IPS-NIHi7 (cell line): Measurements from ENCODE around the gene FAHD2A.
A peak's percentile ranks its signal among the peaks of the same experiment; 100 is the strongest.
"Not testable (repeated sequence)": the region's sequence is repeated elsewhere in the genome, so short reads cannot be mapped to it uniquely, and the experiment has no call there.

Experiments used
- DNase-seq: peaks from one replicate; pipeline ENCODE4 v3.0.0; 2012; ENCODE audit warnings: mixed read lengths; ENCODE audit errors: extremely low spot score

FAHD2A gene

GRCh38 chr2:95389245-95390119 lies 13.0 kb upstream of the FAHD2A start:
- peak; percentile 89 for DNase-seq

GRCh38 chr2:95390272-95390880 lies 12.1 kb upstream of the FAHD2A start:
- no peak for DNase-seq

- DNase-seq: no peak
Measured at GRCh38 chr2:95390881-95391321, 11.6 kb upstream of the FAHD2A start.

- peak; percentile 2 for DNase-seq
Measured at GRCh38 chr2:95391641-95392310, 10.7 kb upstream of the FAHD2A start.

- DNase-seq: no peak
Measured at GRCh38 chr2:95392320-95392719, 10.2 kb upstream of the FAHD2A start.

GRCh38 chr2:95392730-95393455 lies 9.6 kb upstream of the FAHD2A start:
- peak; percentile 40 for DNase-seq

GRCh38 chr2:95393901-95394300 lies 8.6 kb upstream of the FAHD2A start:
- peak; percentile 2 for DNase-seq

- no peak for DNase-seq
Measured at GRCh38 chr2:95399061-95399460, 3.4 kb upstream of the FAHD2A start.

- peak; percentile 2 for DNase-seq
Measured at GRCh38 chr2:95401480-95401879, 1.0 kb upstream of the FAHD2A start.

GRCh38 chr2:95402004-95402369 lies 521 bp upstream of the FAHD2A start:
- peak; percentile 12 for DNase-seq

- DNase-seq: not testable (repeated sequence)
Measured at GRCh38 chr2:95403204-95403721, 755 bp downstream of the FAHD2A start.

GRCh38 chr2:95403824-95404223 lies 1.3 kb downstream of the FAHD2A start:
- DNase-seq: not testable (repeated sequence)

GRCh38 chr2:95404676-95405075 lies 2.2 kb downstream of the FAHD2A start:
- peak; percentile 6 for DNase-seq

GRCh38 chr2:95411239-95411638 lies 8.7 kb downstream of the FAHD2A start:
- not testable (repeated sequence) for DNase-seq

- peak; percentile 56 for DNase-seq
Measured at GRCh38 chr2:95414015-95414594, 11.6 kb downstream of the FAHD2A start.

GRCh38 chr2:95415138-95415537 lies 12.6 kb downstream of the FAHD2A start:
- not testable (repeated sequence) for DNase-seq

- not testable (repeated sequence) for DNase-seq
Measured at GRCh38 chr2:95415561-95415960, 13.1 kb downstream of the FAHD2A start.

GRCh38 chr2:95427196-95427867 lies 24.8 kb downstream of the FAHD2A start:
- not testable (repeated sequence) for DNase-seq

- not testable (repeated sequence) for DNase-seq
Measured at GRCh38 chr2:95429748-95430467, 27.4 kb downstream of the FAHD2A start.

GRCh38 chr2:95433373-95433772 lies 30.9 kb downstream of the FAHD2A start:
- not testable (repeated sequence) for DNase-seq
